DMS 273 (cell line): ENCODE results near the gene PLK1.
A peak's percentile ranks its signal among the peaks of the same experiment; 100 is the strongest.
"Not testable (repeated sequence)": the region's sequence is repeated elsewhere in the genome, so short reads cannot be mapped to it uniquely, and the experiment has no call there.

ENCODE experiments used
- DNase-seq: peaks from one replicate; lab custom pipeline; 2025; ENCODE audit not compliant: unreplicated experiment; lab: John Stamatoyannopoulos, UW

PLK1 gene

GRCh38 chr16:23706439-23706838 is 27.8 kb downstream of the PLK1 start:
- no peak for DNase-seq

- DNase-seq: peak; percentile 21
Measured at GRCh38 chr16:23709536-23709935, 30.8 kb downstream of the PLK1 start.

- DNase-seq: no peak
Measured at GRCh38 chr16:23710008-23710407, 31.3 kb downstream of the PLK1 start.

GRCh38 chr16:23710504-23710903 is 31.8 kb downstream of the PLK1 start:
- no peak for DNase-seq

- DNase-seq: no peak
Measured at GRCh38 chr16:23711785-23712184, 33.1 kb downstream of the PLK1 start.

- DNase-seq: no peak
Measured at GRCh38 chr16:23712976-23713375, 34.3 kb downstream of the PLK1 start, which contains the start of gene ERN2. Gene ERN2, minus strand, starts transcription at chr16:23713222. Its CDS starts 35 bp downstream, at chr16:23713187.

- DNase-seq: no peak
Measured at GRCh38 chr16:23716484-23716883, 37.8 kb downstream of the PLK1 start.

- not testable (repeated sequence) for DNase-seq
Measured at GRCh38 chr16:23722613-23723240, 44.0 kb downstream of the PLK1 start.

- no peak for DNase-seq
Measured at GRCh38 chr16:23724096-23724784, 45.6 kb downstream of the PLK1 start.

GRCh38 chr16:23724785-23725131 is 46.1 kb downstream of the PLK1 start:
- no peak for DNase-seq

GRCh38 chr16:23726710-23727109 is 48.0 kb downstream of the PLK1 start:
- no peak for DNase-seq

- DNase-seq: no peak
Measured at GRCh38 chr16:23728112-23728477, 49.4 kb downstream of the PLK1 start.

GRCh38 chr16:23729503-23730424 is 51.1 kb downstream of the PLK1 start:
- DNase-seq: peak; percentile 54

- DNase-seq: no peak
Measured at GRCh38 chr16:23734176-23734893, 55.6 kb downstream of the PLK1 start.

GRCh38 chr16:23737423-23738028 is 58.8 kb downstream of the PLK1 start:
- DNase-seq: not testable (repeated sequence)

- no peak for DNase-seq
Measured at GRCh38 chr16:23739516-23739915, 60.8 kb downstream of the PLK1 start.
